GM12873 (cell line): ENCODE measurements around the gene TMEM131L.

Experiments used
- CTCF ChIP-seq: IDR thresholded peaks from 2 replicates; pipeline ENCODE4 v1.5.1; 2012; ENCODE audit warnings: low read depth, mild to moderate bottlenecking, moderate library complexity, low read length, control low read depth; ENCODE audit not compliant: insufficient read depth; ENCODE audit errors: missing control alignments

The TMEM131L gene

GRCh38 chr4:153647975-153648374 is 181.8 kb downstream of the TMEM131L start:
- no peak for TF ChIP-seq CTCF

DNA sequence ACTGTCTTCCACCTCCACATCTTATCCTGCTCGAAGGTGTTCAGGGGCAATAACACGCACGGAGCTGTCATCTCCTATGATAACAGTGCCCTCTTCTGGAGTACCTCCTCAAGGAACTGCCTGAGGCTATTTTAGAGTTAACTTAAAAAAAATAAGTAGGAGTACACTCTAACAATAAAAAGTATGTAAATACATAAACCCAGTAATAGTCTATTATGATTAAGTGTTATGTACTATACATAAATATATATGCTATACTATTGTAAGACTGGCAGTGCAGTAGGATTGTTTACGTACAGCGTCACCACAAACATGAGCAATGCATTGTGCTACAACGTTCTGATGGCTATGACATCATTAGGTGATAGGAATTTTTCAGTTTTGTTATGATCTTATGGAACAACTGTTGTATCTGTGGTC is 183.4 kb downstream of the TMEM131L start:
- peak; percentile 48 for TF ChIP-seq CTCF

DNA sequence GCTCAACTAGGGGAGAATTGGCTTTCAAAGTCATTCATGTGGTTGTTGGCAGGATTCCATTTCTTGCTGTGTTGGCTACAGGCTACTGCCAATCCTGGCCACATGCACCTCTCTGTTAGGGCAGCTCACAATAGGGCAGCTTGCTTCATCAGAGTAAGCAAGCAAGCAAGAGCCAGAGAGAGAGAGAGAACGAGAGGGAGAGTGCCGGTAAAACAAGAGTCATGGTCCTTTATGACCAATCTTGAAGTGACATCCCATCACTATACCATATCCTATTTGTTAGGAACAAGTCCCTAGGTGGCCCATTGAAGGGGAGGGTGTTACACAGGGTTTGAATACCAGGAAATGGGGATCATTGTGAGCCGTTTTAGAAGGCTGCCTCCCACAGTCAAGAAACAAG is 185.0 kb downstream of the TMEM131L start:
- TF ChIP-seq CTCF = no peak

GRCh38 chr4:153651587-153651986 is 185.4 kb downstream of the TMEM131L start:
- no peak for TF ChIP-seq CTCF

DNA sequence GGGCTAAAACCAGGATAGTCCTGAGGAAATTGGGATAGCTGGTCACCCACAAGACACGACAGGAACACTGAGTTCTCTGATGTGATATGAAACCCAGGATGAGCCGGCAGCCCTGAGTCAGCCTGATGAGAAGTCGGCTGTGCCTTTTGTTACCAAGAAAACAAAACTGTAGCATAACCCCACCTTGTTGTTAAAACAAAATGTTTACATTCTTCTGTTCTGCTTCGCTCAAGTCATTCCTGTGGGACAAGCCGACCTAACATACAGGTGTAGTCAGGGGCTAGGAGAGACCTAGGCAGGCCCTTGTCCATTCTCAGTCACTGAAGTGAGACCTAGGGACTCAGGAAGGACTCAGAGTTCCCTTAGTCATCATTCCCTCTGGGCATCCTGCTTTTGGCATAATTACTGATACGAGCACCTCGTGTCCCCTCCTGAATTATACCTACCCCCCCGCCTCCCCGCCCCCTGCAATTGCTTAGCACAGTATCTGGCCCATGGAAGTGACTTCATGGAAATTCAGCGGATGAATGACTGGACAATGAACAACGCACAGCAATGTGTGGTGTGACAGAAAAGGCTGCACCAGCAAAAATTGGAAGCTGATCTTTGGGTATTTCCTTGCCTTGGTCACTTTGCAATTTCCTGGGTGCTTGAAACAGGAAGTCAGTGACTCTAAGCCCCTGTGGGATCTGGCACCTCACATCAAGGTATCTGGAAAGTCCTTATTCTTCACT is 186.1 kb downstream of the TMEM131L start:
- TF ChIP-seq CTCF = no peak

GRCh38 chr4:153655002-153655541 is 188.9 kb downstream of the TMEM131L start:
- TF ChIP-seq CTCF = no peak

GRCh38 chr4:153655928-153656327 is 189.8 kb downstream of the TMEM131L start:
- no peak for TF ChIP-seq CTCF
